ENCODE results near the gene RHNO1. TPM values are rescaled to one million over a fixed set of nuclear protein-coding genes. Genes with fewer than 3 reads are reported as not detected.

RHNO1 gene
- 51.2 and 52.8 TPM in 2 replicates for total RNA-seq (2014; rRNA removed; shearing (Covaris generic); ENCODE audit: low replicate concordance)

GRCh38 chr12:2877047-2877952, at the start of gene RHNO1, which contains the start of gene FOXM1:
TSS of gene RHNO1 (plus strand) at chr12:2877223. CDS start at chr12:2885367, 8,144 bp downstream.
TSS of gene FOXM1 (minus strand) at chr12:2877174. CDS start at chr12:2874478, 2,696 bp downstream.
- no peaks in the 10 kb centered on the region for H3K9me3 ChIP-seq
- peak; percentile 92 for DNase-seq
- H3K4me3 ChIP-seq, result peak within 1 kb of the TSS; percentile 82
- peaks cover 58% of the 10 kb centered on the region for H3K36me3 ChIP-seq
- no peaks in the 10 kb centered on the region for H3K27me3 ChIP-seq

- Histone ChIP-seq H3K36me3 (peaks cover 24% of the 10 kb centered on the region), H3K4me3 (no peak overlapping the region), H3K9me3 (no peaks in the 10 kb centered on the region), H3K27me3 (no peaks in the 10 kb centered on the region)
- no peak for DNase-seq
These were observed 47.7 kb upstream of the RHNO1 start for GRCh38 chr12:2829275-2829674.

- no peaks in the 10 kb centered on the region for H3K9me3 ChIP-seq
- no peak overlapping the region for H3K4me3 ChIP-seq
- H3K36me3 ChIP-seq, result peaks cover 8% of the 10 kb centered on the region
- no peak for DNase-seq
- H3K27me3 ChIP-seq, result no peaks in the 10 kb centered on the region; the same call in 1 of the 2 replicates
These were observed 44.4 kb upstream of the RHNO1 start for GRCh38 chr12:2832550-2833127.

GRCh38 chr12:2833327-2833726, 43.7 kb upstream of the RHNO1 start:
- H3K9me3 ChIP-seq, result no peaks in the 10 kb centered on the region
- no peak overlapping the region for H3K4me3 ChIP-seq
- H3K27me3 ChIP-seq, result no peaks in the 10 kb centered on the region; the same call in 1 of the 2 replicates
- no peak for DNase-seq
- H3K36me3 ChIP-seq, result peaks cover 4% of the 10 kb centered on the region

- no peak for DNase-seq
- no peak overlapping the region for H3K4me3 ChIP-seq
- peaks cover 3% of the 10 kb centered on the region for H3K36me3 ChIP-seq
- no peaks in the 10 kb centered on the region for H3K9me3 ChIP-seq
- H3K27me3 ChIP-seq, result no peaks in the 10 kb centered on the region; the same call in 1 of the 2 replicates
These were observed 43.2 kb upstream of the RHNO1 start for GRCh38 chr12:2833810-2834209.

- DNase-seq, result peak; percentile 23
- Histone ChIP-seq H3K4me3 (no peak within 1 kb of the TSS), H3K36me3 (no peaks in the 10 kb centered on the region), H3K9me3 (no peaks in the 10 kb centered on the region), H3K27me3 (no peaks in the 10 kb centered on the region; the same call in 1 of the 2 replicates)
These were observed 42.2 kb upstream of the RHNO1 start, which contains the start of gene NRIP2 for GRCh38 chr12:2834581-2835491. TSS of gene NRIP2 (minus strand) at chr12:2835035. CDS start at chr12:2834983, 52 bp downstream.

- H3K4me3 ChIP-seq, result no peak overlapping the region
- no peak for DNase-seq
- H3K9me3 ChIP-seq, result no peaks in the 10 kb centered on the region
- no peaks in the 10 kb centered on the region for H3K36me3 ChIP-seq
- no peaks in the 10 kb centered on the region; the same call in 1 of the 2 replicates for H3K27me3 ChIP-seq
These were observed 41.2 kb upstream of the RHNO1 start for GRCh38 chr12:2835691-2836403.

- Histone ChIP-seq H3K36me3 (no peaks in the 10 kb centered on the region), H3K27me3 (no peaks in the 10 kb centered on the region; the same call in 1 of the 2 replicates), H3K9me3 (no peaks in the 10 kb centered on the region), H3K4me3 (no peak overlapping the region)
- no peak for DNase-seq
These were observed 40.4 kb upstream of the RHNO1 start for GRCh38 chr12:2836574-2836973.

GRCh38 chr12:2841056-2841650, 35.9 kb upstream of the RHNO1 start:
- Histone ChIP-seq H3K36me3 (no peaks in the 10 kb centered on the region), H3K9me3 (no peaks in the 10 kb centered on the region), H3K27me3 (no peaks in the 10 kb centered on the region), H3K4me3 (no peak overlapping the region)
- DNase-seq, result no peak

- Histone ChIP-seq H3K9me3 (no peaks in the 10 kb centered on the region), H3K36me3 (no peaks in the 10 kb centered on the region), H3K27me3 (no peaks in the 10 kb centered on the region), H3K4me3 (no peak overlapping the region)
- DNase-seq, result no peak
These were observed 34.1 kb upstream of the RHNO1 start for GRCh38 chr12:2842948-2843347.

GRCh38 chr12:2844786-2845185, 32.2 kb upstream of the RHNO1 start:
- DNase-seq, result no peak
- no peaks in the 10 kb centered on the region for H3K27me3 ChIP-seq
- no peak overlapping the region for H3K4me3 ChIP-seq
- no peaks in the 10 kb centered on the region for H3K9me3 ChIP-seq
- H3K36me3 ChIP-seq, result no peaks in the 10 kb centered on the region

- Histone ChIP-seq H3K27me3 (no peaks in the 10 kb centered on the region), H3K9me3 (no peaks in the 10 kb centered on the region), H3K4me3 (no peak overlapping the region), H3K36me3 (no peaks in the 10 kb centered on the region)
- DNase-seq, result no peak
These were observed 31.7 kb upstream of the RHNO1 start for GRCh38 chr12:2845280-2845679.

- H3K27me3 ChIP-seq, result no peaks in the 10 kb centered on the region
- no peaks in the 10 kb centered on the region for H3K36me3 ChIP-seq
- H3K9me3 ChIP-seq, result no peaks in the 10 kb centered on the region
- H3K4me3 ChIP-seq, result no peak overlapping the region
- DNase-seq, result no peak
These were observed 25.1 kb upstream of the RHNO1 start for GRCh38 chr12:2851931-2852330.

- DNase-seq, result peak; percentile 73
- H3K9me3 ChIP-seq, result no peaks in the 10 kb centered on the region
- no peaks in the 10 kb centered on the region for H3K27me3 ChIP-seq
These were observed 23.4 kb upstream of the RHNO1 start for GRCh38 chr12:2853626-2854025.

GRCh38 chr12:2854669-2855453, 22.2 kb upstream of the RHNO1 start:
- Histone ChIP-seq H3K4me3 (no peak overlapping the region), H3K36me3 (peaks cover 13% of the 10 kb centered on the region), H3K27me3 (no peaks in the 10 kb centered on the region), H3K9me3 (no peaks in the 10 kb centered on the region)
- no peak for DNase-seq

More at GRCh38 chr12:2853626-2854025, 23.4 kb upstream of the RHNO1 start:
- no peak overlapping the region for H3K4me3 ChIP-seq
- peaks cover under 1% of the 10 kb centered on the region; the same call in 1 of the 2 replicates for H3K36me3 ChIP-seq
